8988T (cell line): Measurements from ENCODE around the gene IPO5.
"Not testable (repeated sequence)": the region's sequence is repeated elsewhere in the genome, so short reads cannot be mapped to it uniquely, and the experiment has no call there.

ENCODE experiments used
- DNase-seq: peaks from one replicate; pipeline ENCODE4 v3.0.0; 2011

The IPO5 gene

DNA sequence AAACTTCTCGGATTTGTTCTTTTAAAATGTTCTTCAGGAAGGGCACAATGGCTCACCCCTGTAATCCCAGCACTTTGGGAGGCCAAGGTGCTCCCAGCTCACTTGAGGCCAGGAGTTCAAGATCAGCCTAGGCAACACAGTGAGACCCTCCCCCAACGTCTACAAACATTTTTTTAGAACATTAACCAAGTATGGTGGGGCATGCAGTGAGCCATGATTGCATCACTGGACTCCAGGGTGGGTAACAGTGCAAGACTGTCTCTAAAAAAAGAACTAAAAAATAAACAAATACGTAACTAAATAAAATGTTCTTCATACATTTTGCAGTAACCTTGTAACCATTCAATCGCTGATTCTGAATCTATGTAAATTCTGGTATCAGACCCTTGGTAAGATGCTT, 2.1 kb upstream of the IPO5 start:
- no peak for DNase-seq

DNA sequence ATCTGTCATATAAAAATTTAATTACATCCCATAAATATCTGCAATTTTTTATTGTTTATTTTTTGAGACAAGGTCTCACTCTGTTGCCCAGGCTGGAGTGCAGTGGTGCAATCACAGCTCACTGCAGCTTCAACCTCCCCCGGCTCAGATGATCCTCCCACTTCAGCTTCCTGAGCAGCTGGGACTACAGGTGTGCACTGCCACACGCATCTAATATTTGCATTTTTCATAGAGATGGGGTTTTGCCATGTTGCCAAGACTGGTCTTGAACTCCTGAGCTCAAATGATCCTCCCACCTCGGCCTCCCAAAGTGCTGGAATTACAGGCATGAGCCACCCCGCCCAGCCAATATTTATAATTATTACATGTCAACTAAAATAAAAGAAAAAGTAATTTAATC, 644 bp upstream of the IPO5 start:
- not testable (repeated sequence) for DNase-seq

DNA sequence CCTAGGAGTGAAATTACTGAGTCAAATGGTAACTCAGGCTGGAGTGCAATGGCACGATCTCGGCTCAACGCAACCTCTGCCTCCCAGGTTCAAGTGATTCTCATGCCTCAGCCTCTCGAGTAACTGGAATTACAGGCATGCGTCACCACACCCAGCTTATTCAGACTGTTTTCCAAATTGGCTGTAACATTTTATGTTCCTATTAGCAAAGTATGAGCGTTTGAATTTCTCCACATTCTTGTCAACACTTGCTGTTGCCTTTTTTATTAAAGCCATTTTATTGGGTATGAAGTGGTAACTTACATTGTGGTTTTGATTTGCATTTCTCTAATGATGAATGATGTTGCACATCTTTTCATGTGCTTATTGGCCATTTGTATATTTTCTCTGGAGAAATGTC, 7.9 kb downstream of the IPO5 start:
- DNase-seq: no peak

- DNase-seq: no peak
Observed at GRCh38 chr13:97962887-97963286, 9.4 kb downstream of the IPO5 start.

- DNase-seq: no peak
Observed at GRCh38 chr13:97967226-97967625, 13.8 kb downstream of the IPO5 start.

- no peak for DNase-seq
Observed at GRCh38 chr13:97967948-97968347, 14.5 kb downstream of the IPO5 start.

DNA sequence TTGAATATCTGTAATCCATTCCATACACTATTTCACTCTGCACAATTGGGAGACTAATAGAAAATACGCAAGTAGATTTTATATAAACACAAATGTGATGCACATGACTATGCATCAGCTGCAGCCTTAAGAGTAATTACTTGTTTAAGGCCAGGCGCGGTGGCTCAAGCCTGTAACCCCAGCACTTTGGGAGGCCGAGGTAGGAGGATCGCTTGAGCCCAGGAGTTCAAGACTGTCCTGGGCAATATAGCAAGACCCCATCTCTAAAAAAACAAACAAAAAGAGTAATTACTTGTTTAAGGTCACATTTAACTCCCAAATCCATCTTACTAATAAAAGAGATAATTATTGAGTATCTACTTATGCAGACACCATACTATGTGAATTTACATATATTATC, 18.0 kb downstream of the IPO5 start:
- DNase-seq: no peak

GRCh38 chr13:97974773-97975172, 21.3 kb downstream of the IPO5 start:
- no peak for DNase-seq

DNA sequence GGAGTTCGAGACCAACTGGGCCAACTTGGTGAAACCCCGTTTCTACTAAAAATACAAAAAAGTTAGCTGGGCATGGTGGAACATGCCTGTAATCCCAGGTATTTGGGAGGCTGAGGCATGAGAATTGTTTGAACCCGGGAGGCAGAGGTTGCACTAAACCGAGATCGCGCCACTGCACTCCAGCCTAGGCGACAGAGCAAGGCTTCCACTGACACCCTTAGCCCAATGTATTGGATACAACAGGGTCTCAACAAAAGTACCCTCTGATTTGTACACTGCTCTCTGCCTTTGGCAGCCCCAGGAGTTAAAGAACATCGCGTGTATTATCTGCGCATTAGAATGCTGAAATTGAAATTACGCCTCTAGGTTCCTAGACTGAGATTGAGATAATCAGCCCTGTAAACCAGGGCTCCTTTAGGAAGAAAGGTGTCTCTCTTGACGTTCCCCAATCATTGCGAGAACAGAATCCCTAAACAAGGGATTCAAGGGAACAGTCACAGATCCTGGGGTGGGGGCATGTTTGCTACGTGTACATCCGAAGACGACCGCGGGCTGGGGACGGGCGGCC, 21.9 kb downstream of the IPO5 start:
- DNase-seq: no peak

- DNase-seq: peak; percentile 80
Observed at GRCh38 chr13:97975848-97976609, 22.6 kb downstream of the IPO5 start.

- DNase-seq: peak; percentile 33
Observed at GRCh38 chr13:97976610-97977521, 23.4 kb downstream of the IPO5 start.

DNA sequence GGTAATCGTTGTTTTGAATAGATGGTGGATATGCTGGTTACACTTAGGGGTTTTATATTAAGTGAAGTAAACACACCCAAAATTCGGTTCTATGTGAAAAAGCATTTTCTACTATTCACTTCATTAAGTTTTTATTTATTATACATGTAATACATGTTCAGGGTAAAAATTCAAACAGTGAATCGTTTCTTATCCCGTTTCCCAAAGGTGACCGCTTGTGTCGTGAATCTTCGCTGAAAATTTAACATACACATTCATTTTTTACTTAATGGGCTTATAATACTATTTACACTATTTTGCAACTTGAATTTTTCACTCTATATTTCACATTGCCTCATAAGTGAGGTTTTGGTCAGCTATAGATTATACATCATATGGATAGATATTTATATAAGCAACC, 24.5 kb downstream of the IPO5 start:
- no peak for DNase-seq

DNA sequence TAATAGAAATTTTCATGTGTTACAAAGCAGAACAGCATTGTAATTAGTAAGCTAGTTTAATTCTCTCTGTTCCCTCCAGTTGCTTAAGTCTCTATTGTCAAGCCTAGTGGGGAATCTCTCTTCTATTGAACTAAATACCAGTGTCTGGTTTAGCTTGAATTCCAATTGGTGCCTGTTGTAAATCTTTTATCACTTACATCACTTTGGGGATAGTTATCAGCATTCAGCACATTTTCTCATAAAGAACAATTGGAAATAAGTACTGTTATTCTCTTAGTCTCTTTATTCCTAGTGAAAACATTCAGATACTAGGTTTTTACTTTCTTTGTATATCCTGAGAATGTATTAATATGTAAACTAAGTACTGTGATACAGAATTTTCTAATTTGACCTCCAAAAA, 25.2 kb downstream of the IPO5 start:
- DNase-seq: no peak

- DNase-seq: no peak
Observed at GRCh38 chr13:97979051-97979450, 25.6 kb downstream of the IPO5 start.

GRCh38 chr13:97979556-97979955, 26.1 kb downstream of the IPO5 start:
- no peak for DNase-seq

GRCh38 chr13:97982286-97982685, 28.8 kb downstream of the IPO5 start:
- DNase-seq: no peak

DNA sequence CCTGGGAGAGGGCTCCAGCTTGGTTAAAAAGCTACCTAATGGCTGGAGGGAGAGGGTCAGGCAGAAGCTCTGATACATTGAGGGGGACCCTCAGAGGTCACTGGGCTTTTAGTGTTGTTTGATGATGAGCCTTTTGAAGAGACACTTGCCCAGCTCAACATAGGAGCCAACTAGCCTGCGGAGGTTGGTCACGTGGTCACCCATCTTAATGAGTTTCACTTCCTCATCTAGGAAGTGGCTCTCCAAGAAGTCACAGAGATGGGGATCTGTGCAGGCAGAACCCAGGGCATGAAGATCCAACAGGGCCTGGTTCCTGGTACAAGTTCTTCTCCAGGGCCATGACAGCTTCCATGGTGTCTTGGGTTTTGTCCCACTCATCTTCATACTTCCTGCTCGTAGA, 33.4 kb downstream of the IPO5 start:
- DNase-seq: no peak

- no peak for DNase-seq
Observed at GRCh38 chr13:97999653-98000052, 46.2 kb downstream of the IPO5 start.

- DNase-seq: no peak
Observed at GRCh38 chr13:98004107-98004506, 50.6 kb downstream of the IPO5 start.

DNA sequence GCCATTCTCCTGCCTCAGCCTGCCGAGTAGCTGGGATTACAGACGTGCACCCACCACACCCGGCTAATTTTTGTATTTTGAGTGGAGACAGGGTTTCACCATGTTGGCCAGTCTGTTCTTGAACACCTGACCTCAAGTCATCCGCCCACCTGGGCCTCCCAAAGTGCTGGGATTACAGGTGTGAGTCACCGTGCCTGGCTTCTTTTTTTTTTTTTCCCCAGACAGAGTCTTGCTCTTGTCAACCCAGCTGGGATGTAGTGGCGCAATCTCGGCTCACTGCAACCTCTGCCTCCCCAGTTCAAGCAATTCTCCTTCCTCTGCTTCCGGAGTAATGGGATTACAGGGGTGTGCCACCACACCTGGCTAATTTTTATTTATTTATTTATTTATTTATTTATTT, 51.5 kb downstream of the IPO5 start:
- DNase-seq: not testable (repeated sequence)

DNA sequence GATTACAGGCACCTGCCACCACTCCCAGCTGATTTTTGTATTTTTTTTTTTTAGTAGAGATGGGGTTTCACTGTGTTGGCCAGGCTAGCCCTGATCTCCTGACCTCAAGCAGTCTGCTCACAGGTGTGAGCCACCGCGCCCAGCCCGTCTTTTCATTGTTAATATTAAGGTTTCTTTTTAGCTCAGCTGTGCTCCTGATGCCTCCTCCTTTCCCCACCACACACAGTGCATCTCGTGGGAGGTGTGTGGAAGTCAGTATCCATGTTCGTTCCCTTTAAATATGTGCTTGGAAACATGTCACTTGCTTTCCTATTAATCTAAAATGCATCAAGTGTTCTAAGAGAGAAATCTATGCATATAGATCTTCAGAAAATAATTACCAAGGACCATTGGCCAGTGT, 53.5 kb downstream of the IPO5 start:
- no peak for DNase-seq

DNA sequence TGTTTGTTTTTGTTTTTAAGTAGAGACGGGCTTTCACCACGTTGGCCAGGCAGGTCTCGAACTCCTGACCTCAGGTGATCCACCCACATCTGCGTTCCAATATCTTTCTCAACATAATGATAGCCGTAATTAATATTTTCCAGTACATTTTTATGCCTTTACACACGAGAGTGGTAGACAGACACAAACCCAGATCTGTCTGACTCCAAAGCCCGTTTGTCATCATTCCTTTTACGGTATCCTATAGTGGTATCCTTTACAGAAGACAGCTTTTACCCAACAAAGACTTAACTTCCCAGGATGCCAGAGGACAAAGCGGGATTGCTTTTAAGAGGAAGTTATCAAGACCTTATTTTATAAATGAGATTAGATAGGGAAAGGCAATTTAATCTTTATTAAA, 59.8 kb downstream of the IPO5 start:
- DNase-seq: no peak

- no peak for DNase-seq
Observed at GRCh38 chr13:98014766-98015165, 61.3 kb downstream of the IPO5 start.

GRCh38 chr13:98018293-98018692, 64.8 kb downstream of the IPO5 start:
- no peak for DNase-seq
